ENCODE measurements around the gene ENAM. TPM values are rescaled to one million over a fixed set of nuclear protein-coding genes. Genes with fewer than 3 reads are reported as not detected.

Gene ENAM
- polyA plus RNA-seq, 1 experiment, result 0.14 TPM

DNA sequence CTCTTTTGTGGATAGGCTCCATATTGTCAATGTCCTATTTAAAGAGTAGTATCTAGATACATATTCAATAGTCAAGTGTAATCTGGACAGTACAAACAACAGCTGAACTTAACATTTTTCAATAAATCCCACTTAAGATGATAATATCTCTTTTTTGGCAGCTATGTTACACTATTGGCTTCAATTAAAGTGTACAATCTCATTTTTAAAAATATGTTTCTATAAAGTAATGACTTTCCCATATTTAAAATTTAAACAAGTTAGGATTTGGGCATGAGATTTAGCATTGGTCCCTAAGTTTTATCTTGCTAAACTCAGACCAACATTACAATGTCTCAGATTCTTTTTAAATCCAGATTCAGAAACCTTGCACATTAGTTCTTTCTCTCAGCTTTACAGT is 45.6 kb downstream of the ENAM start:
- no peaks in the 10 kb centered on the region for H3K27me3 ChIP-seq (ENCODE audit: control insufficient read depth, insufficient read depth, low read length)
- CTCF ChIA-PET, result interaction anchor here (0.8 to 1.8 kb wide), 3 partner anchors 9 to 22 kb away, joined by 3 to 5 read pairs (median 4); no protein-coding TSS in a partner anchor
- H3K4me3 ChIP-seq (ENCODE audit: low read depth, low read length), result no peak overlapping the region
- POLR2A ChIA-PET, result no interaction called here
- no peak for DNase-seq (ENCODE audit: low read depth, low spot score)
- no peak overlapping the region for H3K27ac ChIP-seq (ENCODE audit: low read depth, low read length)
- TF ChIP-seq, protein P1, sequence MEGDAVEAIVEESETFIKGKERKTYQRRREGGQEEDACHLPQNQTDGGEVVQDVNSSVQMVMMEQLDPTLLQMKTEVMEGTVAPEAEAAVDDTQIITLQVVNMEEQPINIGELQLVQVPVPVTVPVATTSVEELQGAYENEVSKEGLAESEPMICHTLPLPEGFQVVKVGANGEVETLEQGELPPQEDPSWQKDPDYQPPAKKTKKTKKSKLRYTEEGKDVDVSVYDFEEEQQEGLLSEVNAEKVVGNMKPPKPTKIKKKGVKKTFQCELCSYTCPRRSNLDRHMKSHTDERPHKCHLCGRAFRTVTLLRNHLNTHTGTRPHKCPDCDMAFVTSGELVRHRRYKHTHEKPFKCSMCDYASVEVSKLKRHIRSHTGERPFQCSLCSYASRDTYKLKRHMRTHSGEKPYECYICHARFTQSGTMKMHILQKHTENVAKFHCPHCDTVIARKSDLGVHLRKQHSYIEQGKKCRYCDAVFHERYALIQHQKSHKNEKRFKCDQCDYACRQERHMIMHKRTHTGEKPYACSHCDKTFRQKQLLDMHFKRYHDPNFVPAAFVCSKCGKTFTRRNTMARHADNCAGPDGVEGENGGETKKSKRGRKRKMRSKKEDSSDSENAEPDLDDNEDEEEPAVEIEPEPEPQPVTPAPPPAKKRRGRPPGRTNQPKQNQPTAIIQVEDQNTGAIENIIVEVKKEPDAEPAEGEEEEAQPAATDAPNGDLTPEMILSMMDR (IDR thresholded peaks at IDR 0.05; ENCODE audit: low read depth, low read length), result no peak
- H3K9me3 ChIP-seq (ENCODE audit: control insufficient read depth, insufficient read depth, low read length), result no peaks in the 10 kb centered on the region

GRCh38 chr4:70674731-70675130 is 46.2 kb downstream of the ENAM start:
- no peaks in the 10 kb centered on the region for H3K27me3 ChIP-seq (ENCODE audit: control insufficient read depth, insufficient read depth, low read length)
- H3K27ac ChIP-seq (ENCODE audit: low read depth, low read length), result no peak overlapping the region
- DNase-seq (ENCODE audit: low read depth, low spot score), result no peak
- no peaks in the 10 kb centered on the region for H3K9me3 ChIP-seq (ENCODE audit: control insufficient read depth, insufficient read depth, low read length)
- ChIA-PET CTCF (interaction anchor here (1.7 to 1.8 kb wide), 2 partner anchors 13 to 23 kb away, joined by 3 to 5 read pairs; no protein-coding TSS in a partner anchor), POLR2A (no interaction called here)
- no peak overlapping the region for H3K4me3 ChIP-seq (ENCODE audit: low read depth, low read length)
- TF ChIP-seq, protein P1 (IDR thresholded peaks at IDR 0.05; ENCODE audit: low read depth, low read length), result no peak

DNA sequence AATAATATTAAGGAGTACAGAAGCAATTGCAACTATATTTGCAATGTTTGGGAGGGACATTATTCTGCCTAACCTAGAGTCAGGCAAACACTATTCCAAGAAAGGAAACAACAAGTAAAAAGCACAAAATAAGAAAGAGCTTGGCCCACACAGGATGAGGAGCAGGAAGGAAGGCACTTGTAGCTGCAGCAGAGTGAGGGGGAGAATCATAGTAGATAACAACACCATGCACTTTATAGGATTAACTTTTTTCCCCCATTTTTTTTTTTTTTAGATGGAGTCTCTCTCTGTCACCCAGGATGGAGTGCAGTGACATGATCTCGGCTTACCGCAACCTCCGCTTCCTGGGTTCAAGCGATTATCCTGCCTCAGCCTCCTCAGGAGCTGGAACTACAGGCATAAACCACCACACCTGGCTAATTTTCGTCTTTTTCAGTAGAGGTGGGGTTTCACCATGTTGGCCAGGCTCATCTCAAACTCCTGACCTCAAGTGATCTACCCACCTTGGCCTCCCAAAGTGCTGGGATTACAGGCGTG is 48.1 kb downstream of the ENAM start:
- Histone ChIP-seq H3K27me3 (ENCODE audit: control insufficient read depth, insufficient read depth, low read length) (no peaks in the 10 kb centered on the region), H3K4me3 (ENCODE audit: low read depth, low read length) (no peak overlapping the region), H3K27ac (ENCODE audit: low read depth, low read length) (no peak overlapping the region), H3K9me3 (ENCODE audit: control insufficient read depth, insufficient read depth, low read length) (no peaks in the 10 kb centered on the region)
- TF ChIP-seq, protein P1 (IDR thresholded peaks at IDR 0.05; ENCODE audit: low read depth, low read length), result no peak
- CTCF ChIA-PET, result interaction anchor here (0.6 to 2.4 kb wide), 2 partner anchors 11 to 25 kb away, joined by 3 to 13 read pairs; partner anchors contain the start of gene UTP3
- POLR2A ChIA-PET, result no interaction called here
- DNase-seq (ENCODE audit: low read depth, low spot score), result no peak

GRCh38 chr4:70678383-70678999 is 49.9 kb downstream of the ENAM start:
- H3K27ac ChIP-seq (ENCODE audit: low read depth, low read length), result no peak overlapping the region
- ChIA-PET POLR2A (no interaction called here), CTCF (interaction anchor here (0.7 to 2.4 kb wide), 3 partner anchors 10 to 27 kb away, joined by 3 to 13 read pairs (median 6); partner anchors contain the start of gene UTP3)
- no peaks in the 10 kb centered on the region for H3K9me3 ChIP-seq (ENCODE audit: control insufficient read depth, insufficient read depth, low read length)
- H3K27me3 ChIP-seq (ENCODE audit: control insufficient read depth, insufficient read depth, low read length), result no peaks in the 10 kb centered on the region
- TF ChIP-seq, protein P1 (IDR thresholded peaks at IDR 0.05; ENCODE audit: low read depth, low read length), result no peak
- no peak overlapping the region for H3K4me3 ChIP-seq (ENCODE audit: low read depth, low read length)
- no peak for DNase-seq (ENCODE audit: low read depth, low spot score)

- POLR2A ChIA-PET, result no interaction called here
- Histone ChIP-seq H3K27ac (ENCODE audit: low read depth, low read length) (no peak overlapping the region), H3K4me3 (ENCODE audit: low read depth, low read length) (no peak overlapping the region), H3K9me3 (ENCODE audit: control insufficient read depth, insufficient read depth, low read length) (no peaks in the 10 kb centered on the region), H3K27me3 (ENCODE audit: control insufficient read depth, insufficient read depth, low read length) (no peaks in the 10 kb centered on the region)
- CTCF ChIA-PET, result interaction anchor here (2.0 kb wide), 1 partner anchor 29 kb away, joined by 8 read pairs; no protein-coding TSS in a partner anchor
- TF ChIP-seq, protein P1 (IDR thresholded peaks at IDR 0.05; ENCODE audit: low read depth, low read length), result no peak
- DNase-seq (ENCODE audit: low read depth, low spot score), result no peak
These were observed 52.4 kb downstream of the ENAM start for GRCh38 chr4:70680934-70681333.
